CD14-positive monocyte (primary cell): ENCODE data around the gene DSCAML1. TPM values are rescaled to one million over a fixed set of nuclear protein-coding genes. Genes with fewer than 3 reads are reported as not detected.

Experiments used
- DNase-seq, 3 donors: peaks; one replicate each; pipeline ENCODE4 v3.0.0-alpha.2; 2011 to 2022
- H2AFZ ChIP-seq: 2 replicates; pipeline ENCODE4 v1.6.0; 2012; ENCODE audit warnings: mild to moderate bottlenecking, low read depth, low read length, inconsistent platforms; ENCODE audit not compliant: insufficient read depth, poor library complexity, severe bottlenecking
- H3K27ac ChIP-seq, 2 donors: 1 replicate in 1 of 2; 2 replicates in 1 of 2; pipeline ENCODE4 v1.5.1; 2012 to 2013; ENCODE audit warnings: low read length in 2 of 2, control low read depth in 1 of 2, inconsistent platforms in 1 of 2, low read depth in 1 of 2, mild to moderate bottlenecking in 1 of 2
- H3K27me3 ChIP-seq, 2 donors: one replicate each; pipeline versions ENCODE4 v1.6.0 to v1.6.1; 2011 to 2013; ENCODE audit warnings: low read length in 2 of 2; ENCODE audit not compliant: control insufficient read depth in 2 of 2, insufficient read depth in 2 of 2
- H3K36me3 ChIP-seq, 2 donors: replicated peaks in 1 of 2; 1 replicate in 1 of 2; 2 replicates in 1 of 2; pipeline versions ENCODE4 v1.5.1 to v1.6.1; 2012 to 2013; ENCODE audit warnings: low read length in 2 of 2, control low read depth in 1 of 2, inconsistent platforms in 1 of 2, mild to moderate bottlenecking in 1 of 2; ENCODE audit not compliant: insufficient read depth in 2 of 2, control insufficient read depth in 1 of 2
- H3K4me1 ChIP-seq, 2 donors: 1 replicate in 1 of 2; 2 replicates in 1 of 2; pipeline versions ENCODE4 v1.5.1 to v1.6.1; 2012 to 2013; ENCODE audit warnings: low read length in 2 of 2, control low read depth in 1 of 2, inconsistent platforms in 1 of 2, mild to moderate bottlenecking in 1 of 2, moderate library complexity in 1 of 2; ENCODE audit not compliant: insufficient read depth in 2 of 2, control insufficient read depth in 1 of 2
- H3K4me2 ChIP-seq: replicated peaks from 2 replicates; pipeline ENCODE3; 2012; ENCODE audit warnings: low read length, moderate library complexity, mild to moderate bottlenecking; ENCODE audit not compliant: poor library complexity, severe bottlenecking; ENCODE audit errors: extremely low read depth
- H3K4me3 ChIP-seq, 3 experiments: fragments of 200-600 bp in 1 of 3; sonication (generic) in 1 of 3; replicated peaks in 1 of 3; 1 replicate in 2 of 3; 2 replicates in 1 of 3; pipeline ENCODE4 v1.5.1; 2011 to 2013; ENCODE audit warnings: low read length in 3 of 3, mild to moderate bottlenecking in 3 of 3, control low read depth in 2 of 3, low read depth in 2 of 3, inconsistent platforms in 1 of 3, moderate library complexity in 1 of 3
- H3K79me2 ChIP-seq: 2 replicates; pipeline ENCODE4 v1.6.0; 2012; ENCODE audit warnings: mild to moderate bottlenecking, control low read depth, inconsistent platforms, low read length, moderate library complexity; ENCODE audit not compliant: insufficient read depth
- H3K9ac ChIP-seq: 2 replicates; pipeline ENCODE4 v1.6.0; 2017; ENCODE audit warnings: low read length, mild to moderate bottlenecking; ENCODE audit not compliant: insufficient read depth, poor library complexity, severe bottlenecking
- H3K9me3 ChIP-seq, 2 donors: replicated peaks in 1 of 2; 1 replicate in 1 of 2; 2 replicates in 1 of 2; pipeline versions ENCODE4 v1.5.1 to v1.6.1; 2012 to 2013; ENCODE audit warnings: low read length in 2 of 2, control low read depth in 1 of 2; ENCODE audit not compliant: control insufficient read depth in 1 of 2, insufficient read depth in 1 of 2
- H4K20me1 ChIP-seq: 2 replicates; pipeline ENCODE4 v1.6.0; 2012; ENCODE audit warnings: mild to moderate bottlenecking, low read length, control low read depth, moderate library complexity; ENCODE audit not compliant: insufficient read depth
- H3K27ac Mint-ChIP-seq, 7 donors: one replicate each; pipeline ENCODE4 v1.8.0; 2020; ENCODE audit warnings: mild to moderate bottlenecking in 7 of 7, mixed read lengths in 7 of 7, moderate library complexity in 6 of 7, inconsistent platforms in 2 of 7
- H3K27me3 Mint-ChIP-seq, 3 donors: one replicate each; pipeline ENCODE4 v1.8.0; 2021 to 2022; ENCODE audit warnings: low read depth in 3 of 3, mild to moderate bottlenecking in 3 of 3, mixed read lengths in 3 of 3, moderate library complexity in 3 of 3, inconsistent platforms in 1 of 3
- H3K36me3 Mint-ChIP-seq, 2 donors: one replicate each; pipeline ENCODE4 v1.8.0; 2020; ENCODE audit warnings: mixed read lengths in 2 of 2, inconsistent platforms in 1 of 2, mild to moderate bottlenecking in 1 of 2
- H3K4me1 Mint-ChIP-seq: one replicate; pipeline ENCODE4 v1.8.0; 2020; ENCODE audit warnings: mild to moderate bottlenecking, mixed read lengths
- H3K4me3 Mint-ChIP-seq, 2 donors: one replicate each; pipeline ENCODE4 v1.8.0; 2020; ENCODE audit warnings: mild to moderate bottlenecking in 2 of 2, mixed read lengths in 2 of 2, moderate library complexity in 1 of 2
- H3K9me3 Mint-ChIP-seq, 7 donors: one replicate each; pipeline ENCODE4 v1.8.0; 2020 to 2022; ENCODE audit warnings: mixed read lengths in 7 of 7, mild to moderate bottlenecking in 6 of 7, moderate library complexity in 6 of 7, inconsistent platforms in 2 of 7
- WGBS: methylation state at CpG from one replicate; pipeline ENCODE4 v1.1.5; 2013; ENCODE audit warnings: missing lambda C conversion rate; ENCODE audit not compliant: insufficient coverage; 5-methylcytosine and 5-hydroxymethylcytosine counted together
- intact Hi-C, 2 donors: fragments of 100-400 bp; cut with micrococcal nuclease; formaldehyde crosslinking; loops; one replicate each; pipeline versions ENCODE4 v1.15.0 to v1.15.1; 2023
- polyA plus RNA-seq, 3 donors: library from polyadenylated mRNA; depleted of rRNA in 1 of 3; unstranded in 2 of 3; stranded (reverse) in 1 of 3; fragments of 300-500 nt in 2 of 3; fragments of >200 nt in 1 of 3; fragmentation: Illumina TruSeq in 2 of 3; gene quantifications; 1 replicate in 2 of 3; 2 replicates in 1 of 3; pipeline ENCODE4 v1.2.3, GENCODE V29; 2012 to 2021
- TF ChIP-seq, protein P1 (sequence below): fragments of 200-600 bp; IDR thresholded peaks from one replicate; pipeline ENCODE4 v1.8.0; 2022; ENCODE audit warnings: antibody characterized with exemption, mild to moderate bottlenecking

Gene DSCAML1
- polyA plus RNA-seq, 3 donors: not detected

- Mint-ChIP-seq H3K4me1 (peaks cover 82% of the 10 kb centered on the region), H3K36me3 (peaks cover 0 to 3% of the 10 kb centered on the region in 2 donors), H3K4me3 (no peak overlapping the region), H3K27ac (peak overlapping the region in 3 of 7 donors; percentile 19 to 80 (median 45)), H3K9me3 (peaks cover 0 to 2% (median 0%) of the 10 kb centered on the region in 7 donors), H3K27me3 (peaks cover 0 to 6% (median 2%) of the 10 kb centered on the region in 3 donors)
- no peak for DNase-seq
- no peak overlapping the region for H3K4me3 ChIP-seq
- 100% methylated on average over 3 of the region's 7 CpGs for WGBS
- no peaks in the 10 kb centered on the region for H3K9me3 ChIP-seq
- H3K27me3 ChIP-seq: no peaks in the 10 kb centered on the region
- intact Hi-C loops: loop anchor here in 1 of 2 donors (10.0 kb wide), 1 partner anchor 313 kb away; no protein-coding TSS in a partner anchor
- H3K9ac ChIP-seq: no peak overlapping the region
- H3K27ac ChIP-seq: no peak overlapping the region
- no peak overlapping the region for H2AFZ ChIP-seq
- H3K4me2 ChIP-seq: no peak overlapping the region
- TF ChIP-seq, protein P1, sequence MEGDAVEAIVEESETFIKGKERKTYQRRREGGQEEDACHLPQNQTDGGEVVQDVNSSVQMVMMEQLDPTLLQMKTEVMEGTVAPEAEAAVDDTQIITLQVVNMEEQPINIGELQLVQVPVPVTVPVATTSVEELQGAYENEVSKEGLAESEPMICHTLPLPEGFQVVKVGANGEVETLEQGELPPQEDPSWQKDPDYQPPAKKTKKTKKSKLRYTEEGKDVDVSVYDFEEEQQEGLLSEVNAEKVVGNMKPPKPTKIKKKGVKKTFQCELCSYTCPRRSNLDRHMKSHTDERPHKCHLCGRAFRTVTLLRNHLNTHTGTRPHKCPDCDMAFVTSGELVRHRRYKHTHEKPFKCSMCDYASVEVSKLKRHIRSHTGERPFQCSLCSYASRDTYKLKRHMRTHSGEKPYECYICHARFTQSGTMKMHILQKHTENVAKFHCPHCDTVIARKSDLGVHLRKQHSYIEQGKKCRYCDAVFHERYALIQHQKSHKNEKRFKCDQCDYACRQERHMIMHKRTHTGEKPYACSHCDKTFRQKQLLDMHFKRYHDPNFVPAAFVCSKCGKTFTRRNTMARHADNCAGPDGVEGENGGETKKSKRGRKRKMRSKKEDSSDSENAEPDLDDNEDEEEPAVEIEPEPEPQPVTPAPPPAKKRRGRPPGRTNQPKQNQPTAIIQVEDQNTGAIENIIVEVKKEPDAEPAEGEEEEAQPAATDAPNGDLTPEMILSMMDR: no peak
- no peaks in the 10 kb centered on the region for H4K20me1 ChIP-seq
- peaks cover 73 to 84% of the 10 kb centered on the region in 2 donors for H3K4me1 ChIP-seq
- H3K79me2 ChIP-seq: peaks cover 1% of the 10 kb centered on the region
- H3K36me3 ChIP-seq: no peaks in the 10 kb centered on the region
These were observed 34.8 kb upstream of the DSCAML1 start for GRCh38 chr11:117831661-117832415.

DNA sequence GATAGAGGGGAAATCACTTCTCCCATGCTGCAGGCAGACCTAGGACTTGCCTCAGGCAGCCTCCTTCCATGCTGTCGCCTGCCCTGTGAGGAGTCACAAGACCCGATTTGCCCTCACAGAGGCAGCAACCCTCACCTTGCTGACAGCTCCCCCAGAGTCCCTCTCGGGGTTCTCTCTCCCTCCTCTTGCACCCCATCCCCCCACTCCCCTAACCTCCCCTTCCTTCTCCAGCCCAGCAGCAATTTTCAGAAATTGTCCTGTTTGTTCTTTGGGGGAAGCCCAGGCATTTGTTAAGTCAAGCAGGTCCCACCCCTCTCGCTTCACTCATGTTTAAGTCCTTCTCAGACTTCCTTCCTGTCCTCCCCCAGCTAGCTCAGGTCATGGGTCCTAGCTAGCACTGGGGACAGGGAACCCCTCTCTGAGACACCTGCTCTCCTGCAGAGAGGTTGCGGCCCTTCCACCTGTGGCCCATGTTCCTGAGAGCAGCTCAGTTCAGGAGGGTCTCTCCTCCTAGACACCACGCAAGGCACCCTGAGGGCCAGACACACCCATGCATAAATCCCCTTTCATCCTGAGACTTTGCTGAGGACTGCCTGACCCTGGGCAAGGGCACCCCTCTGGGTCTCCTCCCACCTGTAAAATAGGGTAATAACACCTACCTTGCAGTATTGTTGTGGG is 33.8 kb upstream of the DSCAML1 start:
- 43% methylated on average over 6 of the region's 6 CpGs for WGBS
- H3K36me3 ChIP-seq: no peaks in the 10 kb centered on the region
- H3K27ac Mint-ChIP-seq: peak overlapping the region in 6 of 7 donors; percentile 32 to 93 (median 73)
- H2AFZ ChIP-seq: no peak overlapping the region
- peaks cover 0 to 6% (median 0%) of the 10 kb centered on the region in 3 donors for H3K27me3 Mint-ChIP-seq
- peak; percentile 37 to 63 (median 38) for DNase-seq
- H3K79me2 ChIP-seq: no peaks in the 10 kb centered on the region
- TF ChIP-seq, protein P1: no peak
- H4K20me1 ChIP-seq: no peaks in the 10 kb centered on the region
- peaks cover 78% of the 10 kb centered on the region for H3K4me1 Mint-ChIP-seq
- no peak overlapping the region for H3K4me3 ChIP-seq
- intact Hi-C loops: loop anchor here in 1 of 2 donors (10.0 kb wide), 1 partner anchor 314 kb away; no protein-coding TSS in a partner anchor
- H3K9ac ChIP-seq: no peak overlapping the region
- H3K9me3 ChIP-seq: no peaks in the 10 kb centered on the region
- peak overlapping the region; percentile 39 to 60 for H3K4me3 Mint-ChIP-seq
- H3K4me1 ChIP-seq: peaks cover 64 to 77% of the 10 kb centered on the region in 2 donors
- H3K4me2 ChIP-seq: no peak overlapping the region
- H3K27ac ChIP-seq: peak overlapping the region; percentile 11 to 27
- peaks cover 0 to 3% of the 10 kb centered on the region in 2 donors for H3K36me3 Mint-ChIP-seq
- peaks cover 0 to 2% (median 0%) of the 10 kb centered on the region in 7 donors for H3K9me3 Mint-ChIP-seq
- H3K27me3 ChIP-seq: no peaks in the 10 kb centered on the region
